NCI-H82 treated with DMSO at 0.1 percent for 48 hours (cell line): ENCODE data around the gene TOX3.

Experiments
- DNase-seq: peaks from one replicate; lab custom pipeline; 2025; ENCODE audit not compliant: unreplicated experiment; lab: John Stamatoyannopoulos, UW

The TOX3 gene

DNA sequence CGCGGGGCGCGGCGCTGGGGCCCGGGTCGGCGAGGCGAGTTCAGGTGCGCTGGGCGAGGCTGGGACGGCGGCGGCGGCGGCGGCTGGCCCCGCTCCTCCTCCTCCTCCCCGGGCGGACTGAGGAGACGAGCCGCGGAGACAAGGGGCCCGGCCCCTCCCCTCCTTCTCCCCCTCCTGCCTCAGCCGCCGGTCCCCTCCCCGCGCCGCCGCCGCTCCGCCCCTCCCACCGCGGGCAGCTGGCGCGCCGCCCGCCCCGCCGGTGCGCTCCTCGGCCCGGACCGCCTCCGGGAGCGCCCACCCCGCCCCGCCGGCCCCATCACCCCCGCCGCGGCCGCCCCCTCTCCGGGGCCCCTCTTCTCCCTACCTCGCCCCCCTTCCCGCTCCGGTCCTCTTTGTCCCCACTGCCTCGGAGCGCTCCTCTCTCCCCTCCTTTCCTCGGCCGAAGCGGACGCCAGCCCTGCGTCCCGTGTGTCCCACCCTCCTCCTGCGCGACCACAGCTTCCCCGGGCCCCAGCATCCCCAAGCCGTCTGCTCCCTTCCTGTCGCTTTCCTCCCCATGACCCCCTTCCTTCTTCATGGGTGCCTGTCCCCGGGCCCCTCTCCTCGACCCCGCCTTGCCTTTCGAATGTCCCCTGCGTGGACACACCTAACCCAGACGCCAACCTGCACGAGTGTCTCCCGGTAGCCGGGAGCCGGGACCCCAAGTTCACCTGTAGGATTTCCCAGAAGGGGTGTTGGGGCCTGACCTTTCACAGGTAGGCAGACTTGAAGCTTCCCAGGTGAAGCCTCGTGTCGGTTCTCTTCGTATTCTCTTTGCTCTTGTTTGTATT is at the start of gene TOX3:
TSS of gene TOX3 (minus strand) at position 140 of the 830 bp plus-strand sequence. CDS start 420 bp downstream, outside the sequence.
- DNase-seq = no peak

GRCh38 chr16:52592778-52593177 is 45.8 kb upstream of the TOX3 start:
- DNase-seq = peak; percentile 97

DNA sequence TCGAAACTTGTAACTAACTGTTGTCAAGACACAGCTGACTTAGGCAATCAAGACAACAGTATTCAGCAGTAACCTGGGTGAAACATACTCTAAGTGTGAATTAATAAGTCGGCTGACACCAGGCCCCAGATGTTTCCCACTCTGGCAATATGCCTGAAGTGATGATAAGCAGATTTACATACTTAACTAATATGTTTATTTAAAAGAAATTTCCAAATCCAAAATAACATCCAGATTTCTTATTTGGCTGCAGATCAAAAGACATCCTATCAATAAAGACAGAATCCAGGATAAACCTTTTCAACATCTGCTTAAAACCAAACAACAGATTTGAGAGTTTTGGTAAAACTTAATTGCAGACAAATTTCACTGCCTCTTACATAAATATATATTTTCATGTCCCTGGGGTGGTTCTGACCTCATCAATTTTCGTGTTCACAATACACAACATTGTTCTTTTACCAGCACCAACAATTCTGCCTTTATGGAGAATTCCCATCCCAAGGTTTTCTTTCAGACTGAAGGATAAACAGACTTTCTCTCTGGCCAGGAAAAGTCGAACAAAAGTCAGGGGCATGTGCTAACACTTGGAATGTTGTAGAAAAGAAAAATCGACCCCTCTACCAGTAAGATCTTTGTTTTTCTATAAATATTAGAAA is 45.1 kb upstream of the TOX3 start:
- DNase-seq = peak; percentile 65

- DNase-seq = no peak
Measured at GRCh38 chr16:52591471-52591870, 44.5 kb upstream of the TOX3 start.

- no peak for DNase-seq
Measured at GRCh38 chr16:52586159-52586558, 39.2 kb upstream of the TOX3 start.

DNA sequence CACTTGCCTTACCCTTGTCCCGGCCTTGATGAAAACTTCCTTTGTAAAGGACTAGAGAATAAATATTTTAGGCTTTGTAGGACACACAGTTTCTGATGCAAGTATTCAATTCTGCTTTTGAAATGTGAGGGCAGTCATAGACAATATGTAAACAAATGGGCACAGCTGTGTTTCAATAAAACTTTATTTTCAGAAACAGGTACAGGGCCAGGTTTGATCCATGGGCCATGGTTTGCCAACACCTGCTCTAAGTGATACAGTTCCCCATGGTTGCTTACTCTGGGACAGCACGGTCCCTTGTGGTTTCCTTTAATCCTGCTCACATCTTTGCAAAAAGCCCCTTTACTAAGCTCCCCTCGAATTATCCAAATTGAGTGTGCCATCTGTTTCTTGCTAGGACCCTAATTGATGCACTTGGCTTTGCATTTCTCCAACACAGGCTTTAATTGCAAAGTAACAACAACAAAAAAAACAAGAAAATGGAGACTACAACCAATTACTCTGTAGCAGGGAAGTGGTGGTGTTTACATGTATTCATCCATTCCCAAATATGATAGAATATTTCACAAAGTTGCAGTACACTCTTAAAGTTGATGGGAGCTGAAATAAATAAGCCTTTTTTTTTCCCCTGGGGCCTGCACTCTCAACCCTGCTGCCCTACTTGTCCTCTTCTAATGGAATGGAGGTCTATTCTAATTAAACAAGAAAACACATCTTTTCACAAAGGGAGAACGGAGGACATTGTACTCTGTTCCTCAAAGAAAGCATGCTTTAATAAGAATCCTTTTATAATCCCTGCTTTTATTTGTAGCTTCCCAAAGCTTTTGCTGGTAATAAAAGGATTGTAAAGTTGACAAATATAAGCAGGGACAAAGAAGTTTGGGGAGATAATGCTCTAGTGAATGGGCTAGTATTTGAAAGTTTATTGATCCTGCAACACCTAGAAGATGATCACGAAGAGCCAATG is 37.7 kb upstream of the TOX3 start:
- peak; percentile 90 for DNase-seq

DNA sequence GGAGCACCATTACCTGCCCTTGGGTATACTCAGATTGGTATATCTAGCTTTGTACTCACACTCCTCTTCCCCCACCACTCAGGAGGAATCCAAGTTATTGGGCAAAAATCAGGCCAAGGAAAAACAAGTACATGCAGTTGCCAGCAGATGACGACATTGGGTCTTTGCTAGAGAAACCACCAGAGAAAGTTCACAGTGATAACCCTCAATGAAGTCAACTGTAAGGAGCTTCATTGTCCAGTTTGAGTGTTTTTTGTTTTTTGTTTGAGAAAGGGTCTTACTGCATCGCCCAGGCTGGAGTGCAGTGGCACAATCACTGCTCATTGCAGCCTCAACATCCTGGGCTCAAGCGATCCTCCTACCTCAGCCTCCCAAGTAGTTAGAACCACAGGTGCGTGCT is 34.6 kb upstream of the TOX3 start:
- no peak for DNase-seq

DNA sequence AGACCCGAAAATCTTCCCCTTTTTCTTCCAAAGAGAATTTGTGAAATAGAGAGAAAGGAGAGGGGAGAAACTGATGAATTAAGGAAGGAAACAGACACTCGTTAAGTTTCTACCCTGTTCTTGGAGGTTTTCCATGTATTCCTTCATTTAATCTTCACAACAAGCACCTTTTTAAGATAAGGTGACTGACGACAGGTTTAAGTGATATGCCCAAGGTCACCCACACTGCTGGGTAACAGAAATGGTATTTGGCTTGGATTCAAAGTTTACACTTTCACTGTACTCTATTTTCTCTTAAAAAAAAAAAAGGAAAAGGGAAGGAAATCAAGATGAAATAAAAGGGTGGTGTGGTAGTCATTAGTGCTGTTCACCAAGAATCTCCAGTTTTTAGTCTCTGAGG is 33.5 kb upstream of the TOX3 start:
- no peak for DNase-seq

- no peak for DNase-seq
Measured at GRCh38 chr16:52578829-52579498, 32.0 kb upstream of the TOX3 start.

DNA sequence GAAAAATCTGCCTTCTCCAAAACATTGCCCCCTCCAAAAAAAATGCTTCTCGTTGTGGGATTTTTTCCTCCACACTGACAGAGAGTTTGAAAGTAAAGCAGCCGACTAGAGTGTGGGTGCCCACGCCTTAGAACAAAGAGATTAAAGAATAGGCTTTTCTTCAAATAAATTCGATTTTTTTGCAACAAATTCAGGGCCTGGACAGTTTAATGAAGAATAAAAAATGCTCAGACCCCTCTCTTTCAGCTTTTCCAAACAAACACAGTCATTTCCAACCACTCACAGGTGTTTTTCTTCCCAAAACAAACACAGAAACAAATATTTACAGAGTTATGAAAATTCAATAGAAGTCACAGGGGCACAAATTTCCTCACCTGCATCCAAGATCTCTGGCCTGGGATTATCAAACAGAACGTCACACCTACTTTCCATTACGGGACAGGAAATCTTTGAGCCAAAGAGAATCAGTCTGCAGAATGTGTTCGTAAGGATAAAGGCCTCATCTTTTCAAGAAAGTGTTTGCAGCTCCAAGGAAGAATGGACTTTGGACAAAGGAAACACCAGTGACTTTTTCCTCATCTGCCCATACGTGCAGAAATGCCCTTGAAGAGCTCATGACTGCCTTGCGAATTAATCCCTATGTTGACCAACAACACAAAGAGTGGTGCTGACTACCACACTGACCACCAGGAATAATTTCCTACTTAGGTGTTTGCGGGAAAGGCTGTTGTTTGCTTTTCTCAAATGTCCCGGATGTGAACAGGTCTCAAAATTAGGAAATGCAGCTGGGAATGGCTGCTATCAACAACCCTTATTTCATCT is 31.3 kb upstream of the TOX3 start:
- no peak for DNase-seq

GRCh38 chr16:52577130-52577706 is 30.3 kb upstream of the TOX3 start:
- no peak for DNase-seq

- no peak for DNase-seq
Measured at GRCh38 chr16:52573365-52574299, 26.7 kb upstream of the TOX3 start.

DNA sequence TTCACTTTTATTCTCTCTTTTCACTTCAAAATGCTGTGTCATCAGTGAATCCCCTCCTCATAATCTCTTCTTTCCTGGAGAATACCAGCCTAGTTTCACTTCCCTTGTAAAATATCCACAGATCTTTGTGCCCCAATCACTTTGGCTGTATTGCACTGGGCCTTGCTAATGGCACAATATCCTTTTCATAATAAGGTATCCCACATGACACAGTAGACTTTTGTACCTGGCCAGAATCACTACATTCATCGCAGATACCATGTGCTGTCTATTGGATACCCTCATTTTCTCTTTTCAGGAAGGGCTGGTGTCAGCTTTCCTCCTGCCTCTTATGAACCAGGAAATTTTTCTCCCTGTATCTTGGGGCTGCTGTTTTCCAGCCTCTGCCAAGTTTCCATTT is 25.7 kb upstream of the TOX3 start:
- no peak for DNase-seq

DNA sequence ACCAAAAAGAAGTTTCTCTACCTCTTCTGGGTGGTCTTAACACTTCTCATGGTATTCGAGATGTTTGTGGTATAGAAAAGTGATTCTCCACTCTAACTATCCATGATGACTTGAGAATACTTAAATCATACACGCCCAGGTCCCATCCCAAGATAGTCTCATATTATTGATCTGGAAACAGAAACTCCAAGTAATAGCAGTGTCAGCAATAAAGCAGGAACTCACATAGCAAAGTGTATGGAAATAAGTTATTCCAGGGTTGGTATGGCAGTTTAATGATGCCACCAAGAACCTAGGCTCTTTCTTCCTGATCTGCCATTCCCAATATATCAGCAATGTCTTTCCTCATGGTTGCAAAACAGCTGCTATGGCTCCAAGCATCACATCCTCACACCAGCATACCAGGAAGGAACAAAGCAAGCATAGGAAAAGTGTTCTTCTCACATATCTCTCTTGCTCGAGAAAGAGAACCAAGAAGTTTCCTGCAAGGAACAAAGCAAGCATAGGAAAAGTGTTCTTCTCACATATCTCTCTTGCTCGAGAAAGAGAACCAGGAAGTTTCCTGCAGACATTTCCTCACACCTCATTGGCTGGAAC is 23.6 kb upstream of the TOX3 start:
- DNase-seq = no peak

GRCh38 chr16:52569701-52570100 is 22.8 kb upstream of the TOX3 start:
- no peak for DNase-seq

DNA sequence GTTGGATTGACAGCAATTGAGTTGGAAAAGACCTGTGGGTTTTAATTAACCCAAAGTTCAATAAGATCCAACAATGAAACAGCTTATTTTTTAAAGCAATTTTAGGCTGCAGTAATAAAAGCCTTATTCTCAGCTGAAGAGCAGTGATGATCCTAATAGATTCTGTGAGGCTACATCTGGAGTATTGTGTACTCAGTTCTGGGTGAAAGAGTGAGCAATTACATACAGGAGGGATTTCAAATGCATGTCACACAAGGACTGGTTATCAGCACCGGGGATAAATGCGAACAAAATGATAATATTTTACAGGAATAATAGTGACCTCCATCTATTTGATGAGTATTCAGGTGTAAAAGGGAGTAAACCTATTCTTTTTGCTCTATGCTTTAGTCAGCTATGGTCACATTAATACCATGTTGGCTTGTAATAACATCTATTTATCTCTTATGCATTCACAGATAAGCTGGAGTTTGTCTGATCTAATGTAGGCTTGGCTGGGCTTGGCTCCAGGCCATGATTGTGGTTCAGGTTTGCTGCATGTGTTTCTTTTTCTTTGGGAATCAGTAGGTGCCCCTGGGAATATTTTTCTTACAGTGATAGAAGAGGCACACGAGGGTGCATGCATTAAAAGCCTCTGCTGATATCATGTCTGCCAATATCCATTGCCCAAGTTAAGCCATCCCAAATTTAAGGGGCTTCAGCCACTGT is 22.2 kb upstream of the TOX3 start:
- DNase-seq = no peak

DNA sequence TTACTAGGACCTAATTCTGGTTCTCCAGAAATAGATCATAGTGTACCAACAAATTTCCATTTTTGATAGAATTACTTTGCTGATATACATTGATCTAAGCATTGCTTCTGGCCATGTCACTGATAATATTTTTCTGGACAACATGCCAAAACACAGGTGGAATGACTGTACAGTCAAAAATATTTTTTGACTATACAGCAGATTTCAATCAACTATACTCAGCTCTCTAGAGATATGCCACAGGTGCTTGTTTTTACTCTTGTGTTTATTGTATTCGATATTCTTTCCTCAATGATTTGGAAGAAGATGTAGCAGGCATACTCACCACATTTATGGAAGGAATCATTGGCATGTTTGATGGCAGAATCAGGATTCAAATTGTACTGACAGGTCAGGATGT is 21.6 kb upstream of the TOX3 start:
- DNase-seq = no peak

GRCh38 chr16:52567193-52567592 is 20.2 kb upstream of the TOX3 start:
- no peak for DNase-seq
